WERI-Rb-1 (cell line): ENCODE data around the gene FITM2.

Experiments used
- DNase-seq: peaks from one replicate; pipeline ENCODE4 v3.0.0-alpha.2; 2020
- H3K27ac ChIP-seq: fragments of 250-450 bp; sonication (Bioruptor Pico); 2 replicates; pipeline ENCODE4 v1.5.1; 2020; ENCODE audit warnings: mild to moderate bottlenecking, moderate library complexity
- H3K27me3 ChIP-seq: fragments of 250-450 bp; sonication (Bioruptor Pico); 2 replicates; pipeline ENCODE4 v1.5.1; 2021; ENCODE audit warnings: mild to moderate bottlenecking, low read depth, moderate library complexity; ENCODE audit not compliant: insufficient read depth, severe bottlenecking
- H3K36me3 ChIP-seq: fragments of 250-450 bp; sonication (Bioruptor Pico); 2 replicates; pipeline ENCODE4 v1.5.1; 2020; ENCODE audit warnings: mild to moderate bottlenecking, moderate library complexity
- H3K4me3 ChIP-seq: 2 replicates; pipeline ENCODE4 v1.5.1; 2011; ENCODE audit warnings: low read depth, mild to moderate bottlenecking, control low read depth, low read length
- H3K9me3 ChIP-seq: fragments of 250-450 bp; sonication (Bioruptor Pico); 2 replicates; pipeline ENCODE4 v1.5.1; 2021; ENCODE audit warnings: mild to moderate bottlenecking, moderate library complexity; ENCODE audit not compliant: severe bottlenecking
- CTCF ChIP-seq: IDR thresholded peaks from 2 replicates; pipeline ENCODE4 v1.5.1; 2011; ENCODE audit warnings: low read depth, mild to moderate bottlenecking, control low read depth, inconsistent platforms, low read length

Gene FITM2

GRCh38 chr20:44255942-44256341, 55.1 kb downstream of the FITM2 start:
- Histone ChIP-seq H3K36me3 (no peaks in the 10 kb centered on the region), H3K27ac (no peak overlapping the region), H3K27me3 (no peaks in the 10 kb centered on the region), H3K9me3 (no peaks in the 10 kb centered on the region), H3K4me3 (no peak overlapping the region)
- DNase-seq, result no peak
- TF ChIP-seq CTCF, result no peak

DNA sequence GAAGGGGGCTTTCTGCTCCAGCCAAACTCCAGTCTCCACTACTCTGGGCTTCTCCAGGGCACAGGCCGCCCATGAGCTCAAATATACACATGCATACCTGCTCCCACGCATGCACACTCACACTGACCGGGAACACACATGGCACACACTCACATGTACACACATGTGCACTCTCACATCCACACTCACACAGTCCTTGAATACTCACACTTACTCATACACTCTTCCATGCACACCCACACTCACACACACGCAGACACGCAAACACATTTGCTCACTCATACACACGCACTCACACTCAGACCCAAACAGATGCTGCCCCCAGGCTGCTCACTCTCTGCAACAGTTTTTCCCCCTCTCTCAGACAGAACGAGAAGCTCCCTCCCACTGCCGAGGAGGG, 56.9 kb downstream of the FITM2 start:
- Histone ChIP-seq H3K27ac (no peak overlapping the region), H3K36me3 (no peaks in the 10 kb centered on the region), H3K27me3 (no peaks in the 10 kb centered on the region), H3K9me3 (no peaks in the 10 kb centered on the region), H3K4me3 (no peak overlapping the region)
- DNase-seq, result no peak
- TF ChIP-seq CTCF, result no peak

- peak; percentile 27 for DNase-seq
Observed at GRCh38 chr20:44253528-44253927, 57.5 kb downstream of the FITM2 start.

More at GRCh38 chr20:44253528-44253927, 57.5 kb downstream of the FITM2 start:
- no peaks in the 10 kb centered on the region for H3K27me3 ChIP-seq
- H3K9me3 ChIP-seq, result no peaks in the 10 kb centered on the region
- TF ChIP-seq CTCF, result peak; percentile 40; the same call in 1 of the 2 replicates
- H3K36me3 ChIP-seq, result no peaks in the 10 kb centered on the region
- H3K27ac ChIP-seq, result no peak overlapping the region
- no peak overlapping the region for H3K4me3 ChIP-seq
